HCT116 (cell line): Measurements from ENCODE around the gene LPIN1.

ENCODE experiments used
- POLR2AphosphoS5 ChIP-seq: IDR thresholded peaks from 2 replicates; pipeline ENCODE4 v1.6.1; 2011; ENCODE audit warnings: mild to moderate bottlenecking, low read depth, low read length, moderate library complexity
- ZFX ChIP-seq: fragments of 450-650 bp; IDR thresholded peaks from 2 replicates; pipeline ENCODE4 v1.6.1; 2017

DNA sequence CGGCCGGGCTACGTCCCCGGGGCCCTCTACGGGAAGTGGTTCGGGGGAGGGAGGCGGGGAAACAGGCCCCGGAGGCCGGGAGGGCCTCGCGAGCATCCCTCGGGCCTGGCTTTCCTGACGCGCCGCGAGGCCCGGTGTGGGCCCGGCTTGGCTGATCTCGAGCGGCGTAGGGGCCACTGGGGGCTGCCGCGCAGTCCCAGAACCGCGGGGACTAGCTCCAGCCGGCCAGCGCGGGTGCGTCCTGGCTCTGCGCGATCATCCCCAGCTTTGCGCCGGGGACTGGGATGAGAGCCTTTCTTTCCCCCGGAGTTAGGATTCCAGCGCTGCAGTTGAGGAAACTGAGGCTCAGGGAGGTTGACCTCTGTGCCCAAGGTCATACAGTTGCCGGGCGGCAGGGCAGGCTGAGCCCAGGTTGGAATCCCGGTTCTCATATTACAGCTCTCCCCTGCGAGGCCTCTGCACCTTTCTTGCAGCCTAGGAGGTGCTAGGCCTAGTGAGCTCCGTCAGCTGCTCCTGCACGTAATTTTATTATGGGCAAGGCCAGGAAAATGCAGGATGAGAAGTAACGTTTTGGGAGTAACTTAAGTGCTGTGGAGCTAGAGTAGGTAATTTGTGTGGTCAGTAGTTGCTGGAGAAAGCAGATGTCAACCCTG is 501 bp downstream of the LPIN1 start:
- TF ChIP-seq POLR2AphosphoS5 (no peak), ZFX (peak; percentile 92)
